Astrocyte of the spinal cord (primary cell): ENCODE results near the gene JAKMIP2.

Source experiments
- DNase-seq: peaks from one replicate; pipeline ENCODE4 v3.0.0; 2011; ENCODE audit warnings: low read depth, low spot score
- H3K4me3 ChIP-seq: 2 replicates; pipeline ENCODE4 v1.5.1; 2011; ENCODE audit warnings: low read depth, mild to moderate bottlenecking, low read length, moderate library complexity
- CTCF ChIP-seq: IDR thresholded peaks from 2 replicates; pipeline ENCODE4 v1.5.1; 2012; ENCODE audit warnings: low read depth, mild to moderate bottlenecking, low read length, inconsistent platforms
- in situ Hi-C: cut with HindIII; loops from 2 replicates; pipeline ENCODE4 v1.10.0; 2017; ENCODE audit warnings: low sequenced_read_pairs

Gene JAKMIP2

GRCh38 chr5:147776989-147777388, 5.5 kb downstream of the JAKMIP2 start:
- in situ Hi-C loops, result no loop called here
- no peak overlapping the region for H3K4me3 ChIP-seq
- DNase-seq, result no peak
- TF ChIP-seq CTCF, result no peak

GRCh38 chr5:147773587-147773986, 8.9 kb downstream of the JAKMIP2 start:
- in situ Hi-C loops, result no loop called here
- H3K4me3 ChIP-seq, result no peak overlapping the region
- no peak for TF ChIP-seq CTCF
- DNase-seq, result no peak

- no peak for DNase-seq
- in situ Hi-C loops, result no loop called here
- no peak overlapping the region for H3K4me3 ChIP-seq
- TF ChIP-seq CTCF, result no peak
These were observed 9.4 kb downstream of the JAKMIP2 start for GRCh38 chr5:147773139-147773538.

GRCh38 chr5:147767048-147767447, 15.5 kb downstream of the JAKMIP2 start:
- no peak for DNase-seq
- no peak overlapping the region for H3K4me3 ChIP-seq
- TF ChIP-seq CTCF, result no peak
- in situ Hi-C loops, result no loop called here

GRCh38 chr5:147763791-147764525, 18.6 kb downstream of the JAKMIP2 start:
- no peak overlapping the region for H3K4me3 ChIP-seq
- no peak for TF ChIP-seq CTCF
- in situ Hi-C loops, result no loop called here
- DNase-seq, result peak; percentile 83

GRCh38 chr5:147760086-147760875, 22.2 kb downstream of the JAKMIP2 start:
- no peak for TF ChIP-seq CTCF
- in situ Hi-C loops, result no loop called here
- H3K4me3 ChIP-seq, result no peak overlapping the region
- DNase-seq, result no peak
